ENCODE data around the gene PRKCQ.

DNA sequence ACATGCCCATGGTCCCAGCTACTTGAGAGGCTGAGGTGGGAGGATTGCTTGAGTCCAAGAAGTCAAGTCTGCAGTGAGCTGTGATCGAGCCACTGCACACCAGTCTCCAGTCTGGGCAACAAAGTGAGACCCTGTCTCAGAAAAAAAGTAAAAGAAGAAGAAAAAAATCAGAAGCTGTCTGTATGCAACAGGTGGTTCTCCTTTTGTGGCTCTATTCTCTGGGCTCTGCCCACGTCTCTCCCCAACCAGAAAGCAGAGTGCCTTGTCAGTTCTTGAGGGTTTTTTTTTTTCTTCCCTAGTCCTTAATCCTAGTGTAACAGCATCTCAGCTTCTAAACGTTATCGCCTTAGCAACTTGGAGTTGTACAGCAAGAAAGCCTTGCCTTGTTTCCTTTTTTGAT is 89.5 kb downstream of the PRKCQ start:
- TF ChIP-seq, protein P1, sequence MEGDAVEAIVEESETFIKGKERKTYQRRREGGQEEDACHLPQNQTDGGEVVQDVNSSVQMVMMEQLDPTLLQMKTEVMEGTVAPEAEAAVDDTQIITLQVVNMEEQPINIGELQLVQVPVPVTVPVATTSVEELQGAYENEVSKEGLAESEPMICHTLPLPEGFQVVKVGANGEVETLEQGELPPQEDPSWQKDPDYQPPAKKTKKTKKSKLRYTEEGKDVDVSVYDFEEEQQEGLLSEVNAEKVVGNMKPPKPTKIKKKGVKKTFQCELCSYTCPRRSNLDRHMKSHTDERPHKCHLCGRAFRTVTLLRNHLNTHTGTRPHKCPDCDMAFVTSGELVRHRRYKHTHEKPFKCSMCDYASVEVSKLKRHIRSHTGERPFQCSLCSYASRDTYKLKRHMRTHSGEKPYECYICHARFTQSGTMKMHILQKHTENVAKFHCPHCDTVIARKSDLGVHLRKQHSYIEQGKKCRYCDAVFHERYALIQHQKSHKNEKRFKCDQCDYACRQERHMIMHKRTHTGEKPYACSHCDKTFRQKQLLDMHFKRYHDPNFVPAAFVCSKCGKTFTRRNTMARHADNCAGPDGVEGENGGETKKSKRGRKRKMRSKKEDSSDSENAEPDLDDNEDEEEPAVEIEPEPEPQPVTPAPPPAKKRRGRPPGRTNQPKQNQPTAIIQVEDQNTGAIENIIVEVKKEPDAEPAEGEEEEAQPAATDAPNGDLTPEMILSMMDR (IDR thresholded peaks at IDR 0.05), result no peak
- TF ChIP-seq POLR2A (IDR thresholded peaks at IDR 0.05), result no peak
